Liver (tissue), 9 donors: ENCODE results near the gene ZBTB7B. TPM values are rescaled to one million over a fixed set of nuclear protein-coding genes. Genes with fewer than 3 reads are reported as not detected.

Experiments
- DNase-seq: peaks from one replicate; pipeline ENCODE4 v3.0.0-alpha.2; 2017; ENCODE audit warnings: low spot score
- H3K27ac ChIP-seq, 2 donors: one replicate each; pipeline ENCODE4 v1.7.0; 2013; ENCODE audit warnings: inconsistent platforms in 2 of 2, low read length in 2 of 2, control low read depth in 1 of 2, low read depth in 1 of 2, mild to moderate bottlenecking in 1 of 2
- H3K27me3 ChIP-seq, 4 donors: one replicate each; pipeline versions ENCODE4 v1.6.1 to v1.7.0; 2013; ENCODE audit warnings: low read length in 3 of 4, inconsistent platforms in 1 of 4, mild to moderate bottlenecking in 1 of 4, moderate library complexity in 1 of 4; ENCODE audit not compliant: control insufficient read depth in 4 of 4, insufficient read depth in 4 of 4
- H3K36me3 ChIP-seq, 4 donors: one replicate each; pipeline versions ENCODE4 v1.6.1 to v1.7.0; 2013; ENCODE audit warnings: low read length in 3 of 4, mild to moderate bottlenecking in 3 of 4, low read depth in 1 of 4, moderate library complexity in 1 of 4; ENCODE audit not compliant: control insufficient read depth in 4 of 4, insufficient read depth in 3 of 4
- H3K4me1 ChIP-seq, 4 donors: one replicate each; pipeline versions ENCODE4 v1.6.1 to v1.7.0; 2013; ENCODE audit warnings: low read length in 3 of 4, mild to moderate bottlenecking in 3 of 4, moderate library complexity in 1 of 4; ENCODE audit not compliant: control insufficient read depth in 4 of 4, insufficient read depth in 4 of 4
- H3K4me3 ChIP-seq, 3 donors: one replicate each; pipeline versions ENCODE4 v1.6.1 to v1.7.0; 2013; ENCODE audit warnings: low read length in 3 of 3, control low read depth in 1 of 3, low read depth in 1 of 3, mild to moderate bottlenecking in 1 of 3
- H3K9ac ChIP-seq, 2 donors: one replicate each; pipeline ENCODE4 v1.7.0; 2013; ENCODE audit warnings: low read length in 2 of 2, mild to moderate bottlenecking in 2 of 2, moderate library complexity in 2 of 2, control low read depth in 1 of 2, low read depth in 1 of 2
- H3K9me3 ChIP-seq, 4 donors: one replicate each; pipeline versions ENCODE4 v1.6.1 to v1.7.0; 2013; ENCODE audit warnings: low read length in 3 of 4; ENCODE audit not compliant: control insufficient read depth in 4 of 4
- ATF3 ChIP-seq: IDR thresholded peaks from 2 replicates; pipeline ENCODE4 v1.6.1; 2016; ENCODE audit warnings: antibody characterized with exemption
- EGR1 ChIP-seq, 2 donors: IDR thresholded peaks; 2 replicates each; pipeline ENCODE4 v1.6.1; 2016 to 2018; ENCODE audit warnings: antibody characterized with exemption in 2 of 2, low read depth in 2 of 2
- FOXA1 ChIP-seq: IDR thresholded peaks from 2 replicates; pipeline ENCODE4 v1.6.1; 2016; ENCODE audit warnings: antibody characterized with exemption
- FOXA2 ChIP-seq: IDR thresholded peaks from 2 replicates; pipeline ENCODE4 v1.6.1; 2016; ENCODE audit warnings: antibody characterized with exemption
- GABPA ChIP-seq, 2 donors: IDR thresholded peaks in 1 of 2; conservative IDR thresholded peaks in 1 of 2; 2 replicates each; pipeline ENCODE4 v1.6.1; 2016; ENCODE audit warnings: antibody characterized with exemption in 2 of 2, mild to moderate bottlenecking in 1 of 2, moderate library complexity in 1 of 2
- HNF4A ChIP-seq, 2 donors: conservative IDR thresholded peaks; 2 replicates each; pipeline ENCODE4 v1.6.1; 2016; ENCODE audit warnings: antibody characterized with exemption in 2 of 2, mild to moderate bottlenecking in 2 of 2
- HNF4G ChIP-seq: IDR thresholded peaks from 2 replicates; pipeline ENCODE4 v1.6.1; 2016; ENCODE audit warnings: antibody characterized with exemption
- MAX ChIP-seq: IDR thresholded peaks from 2 replicates; pipeline ENCODE4 v1.6.1; 2016; ENCODE audit warnings: antibody characterized with exemption
- NR2F2 ChIP-seq: IDR thresholded peaks from 2 replicates; pipeline ENCODE4 v1.6.1; 2016; ENCODE audit warnings: antibody characterized with exemption
- RAD21 ChIP-seq, 2 donors: IDR thresholded peaks; 2 replicates each; pipeline ENCODE4 v1.6.1; 2016; ENCODE audit warnings: antibody characterized with exemption in 2 of 2, mild to moderate bottlenecking in 2 of 2
- RXRA ChIP-seq, 2 donors: IDR thresholded peaks; 2 replicates each; pipeline ENCODE4 v1.6.1; 2017 to 2018; ENCODE audit warnings: antibody characterized with exemption in 2 of 2, mild to moderate bottlenecking in 1 of 2
- SP1 ChIP-seq: IDR thresholded peaks from 2 replicates; pipeline ENCODE4 v1.6.1; 2018; ENCODE audit warnings: antibody characterized with exemption, mild to moderate bottlenecking
- TAF1 ChIP-seq: conservative IDR thresholded peaks from 2 replicates; pipeline ENCODE4 v1.6.1; 2016; ENCODE audit warnings: antibody characterized with exemption, mild to moderate bottlenecking
- YY1 ChIP-seq: IDR thresholded peaks from 2 replicates; pipeline ENCODE4 v1.6.1; 2016; ENCODE audit warnings: antibody characterized with exemption, mild to moderate bottlenecking
- ZBTB33 ChIP-seq: IDR thresholded peaks from 2 replicates; pipeline ENCODE4 v1.6.1; 2016; ENCODE audit warnings: antibody characterized with exemption
- WGBS: extraction: QIAGEN DNeasy Blood & Tissue Kit; methylation state at CpG from one replicate; pipeline ENCODE4 v1.1.7; 2013; 5-methylcytosine and 5-hydroxymethylcytosine counted together
- polyA plus RNA-seq, 2 donors: library from polyadenylated mRNA; stranded (reverse) in 1 of 2; unstranded in 1 of 2; fragments of 200-250 nt in 1 of 2; fragments of >200 nt in 1 of 2; fragmentation: Nextera tagmentation in 1 of 2; extraction: Ambion mirVana in 1 of 2; gene quantifications; one replicate each; pipeline versions ENCODE4 v1.2.1 to v1.2.3, GENCODE V29; 2013 to 2015
- total RNA-seq, 2 donors: library from RNA; depleted of rRNA; stranded (reverse); fragments of >200 nt; gene quantifications; one replicate each; pipeline ENCODE4 v1.2.3, GENCODE V29; 2014
- TF ChIP-seq, protein P1 (sequence below): IDR thresholded peaks from 2 replicates; pipeline ENCODE4 v1.6.1; 2016; ENCODE audit warnings: antibody characterized with exemption, mild to moderate bottlenecking
- TF ChIP-seq, protein P2 (sequence below): fragments of 150-350 bp; IDR thresholded peaks from 2 replicates; pipeline ENCODE4 v1.5.1; 2017; ENCODE audit warnings: improper control_type of control experiment, low read depth, low read length; ENCODE audit not compliant: missing input control
- donor health status: healthy.
- donor health status: healthy.
- donor health status: healthy.
- donor health status: healthy.
- donor health status: healthy.

The ZBTB7B gene
- total and polyA plus RNA-seq, 4 donors, result 7.0 to 50.2 (median 21.1) TPM

DNA sequence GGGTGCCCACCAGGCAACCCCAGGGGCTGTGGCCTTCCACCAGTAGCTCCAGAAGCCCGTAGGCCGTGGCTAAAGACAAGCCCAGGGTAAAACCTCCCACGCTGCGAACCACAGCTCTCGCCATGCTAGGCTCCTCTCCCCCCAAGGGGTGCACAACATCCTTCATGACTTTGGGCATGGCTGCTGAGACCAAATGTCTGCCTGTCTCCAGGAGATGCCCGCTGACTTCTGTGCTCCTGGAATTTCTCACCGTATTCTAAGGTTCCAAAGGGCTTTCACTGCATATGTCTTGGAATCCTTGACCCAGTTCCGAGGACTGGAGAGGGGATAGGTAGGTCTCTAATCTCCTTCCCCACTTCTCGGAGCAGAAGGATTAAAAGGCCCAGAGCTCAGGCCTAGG, 30.9 kb downstream of the ZBTB7B start, which contains the start of the genes DCST1 and DCST2:
Gene DCST1 (plus strand): TSS at position 301 of the 400 bp plus-strand sequence. CDS start 213 bp downstream, outside the sequence.
Gene DCST2 (minus strand): TSS at position 258 of the 400 bp plus-strand sequence. CDS start 80 bp downstream, at position 178.
- WGBS, result 95% methylated on average over 9 of the region's 9 CpGs
- Histone ChIP-seq H3K4me3 (no peak within 1 kb of the TSS), H3K27ac (no peak within 1 kb of the TSS), H3K27me3 (no peaks in the 10 kb centered on the region), H3K9ac (no peak within 1 kb of the TSS), H3K4me1 (peaks cover 0 to 7% (median 2%) of the 10 kb centered on the region in 4 donors), H3K36me3 (no peaks in the 10 kb centered on the region), H3K9me3 (no peaks in the 10 kb centered on the region)
- no peak for TF ChIP-seq ATF3
- TF ChIP-seq MAX, result no peak
- TF ChIP-seq EGR1 (IDR thresholded peaks at IDR 0.05; ENCODE audit: low read depth in 2 of 2), result no peak
- TF ChIP-seq, protein P1, sequence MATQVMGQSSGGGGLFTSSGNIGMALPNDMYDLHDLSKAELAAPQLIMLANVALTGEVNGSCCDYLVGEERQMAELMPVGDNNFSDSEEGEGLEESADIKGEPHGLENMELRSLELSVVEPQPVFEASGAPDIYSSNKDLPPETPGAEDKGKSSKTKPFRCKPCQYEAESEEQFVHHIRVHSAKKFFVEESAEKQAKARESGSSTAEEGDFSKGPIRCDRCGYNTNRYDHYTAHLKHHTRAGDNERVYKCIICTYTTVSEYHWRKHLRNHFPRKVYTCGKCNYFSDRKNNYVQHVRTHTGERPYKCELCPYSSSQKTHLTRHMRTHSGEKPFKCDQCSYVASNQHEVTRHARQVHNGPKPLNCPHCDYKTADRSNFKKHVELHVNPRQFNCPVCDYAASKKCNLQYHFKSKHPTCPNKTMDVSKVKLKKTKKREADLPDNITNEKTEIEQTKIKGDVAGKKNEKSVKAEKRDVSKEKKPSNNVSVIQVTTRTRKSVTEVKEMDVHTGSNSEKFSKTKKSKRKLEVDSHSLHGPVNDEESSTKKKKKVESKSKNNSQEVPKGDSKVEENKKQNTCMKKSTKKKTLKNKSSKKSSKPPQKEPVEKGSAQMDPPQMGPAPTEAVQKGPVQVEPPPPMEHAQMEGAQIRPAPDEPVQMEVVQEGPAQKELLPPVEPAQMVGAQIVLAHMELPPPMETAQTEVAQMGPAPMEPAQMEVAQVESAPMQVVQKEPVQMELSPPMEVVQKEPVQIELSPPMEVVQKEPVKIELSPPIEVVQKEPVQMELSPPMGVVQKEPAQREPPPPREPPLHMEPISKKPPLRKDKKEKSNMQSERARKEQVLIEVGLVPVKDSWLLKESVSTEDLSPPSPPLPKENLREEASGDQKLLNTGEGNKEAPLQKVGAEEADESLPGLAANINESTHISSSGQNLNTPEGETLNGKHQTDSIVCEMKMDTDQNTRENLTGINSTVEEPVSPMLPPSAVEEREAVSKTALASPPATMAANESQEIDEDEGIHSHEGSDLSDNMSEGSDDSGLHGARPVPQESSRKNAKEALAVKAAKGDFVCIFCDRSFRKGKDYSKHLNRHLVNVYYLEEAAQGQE, result no peak
- TF ChIP-seq FOXA2, result no peak
- TF ChIP-seq TAF1, result no peak
- TF ChIP-seq HNF4A (conservative IDR thresholded peaks at IDR 0.05), result no peak
- TF ChIP-seq, protein P2, sequence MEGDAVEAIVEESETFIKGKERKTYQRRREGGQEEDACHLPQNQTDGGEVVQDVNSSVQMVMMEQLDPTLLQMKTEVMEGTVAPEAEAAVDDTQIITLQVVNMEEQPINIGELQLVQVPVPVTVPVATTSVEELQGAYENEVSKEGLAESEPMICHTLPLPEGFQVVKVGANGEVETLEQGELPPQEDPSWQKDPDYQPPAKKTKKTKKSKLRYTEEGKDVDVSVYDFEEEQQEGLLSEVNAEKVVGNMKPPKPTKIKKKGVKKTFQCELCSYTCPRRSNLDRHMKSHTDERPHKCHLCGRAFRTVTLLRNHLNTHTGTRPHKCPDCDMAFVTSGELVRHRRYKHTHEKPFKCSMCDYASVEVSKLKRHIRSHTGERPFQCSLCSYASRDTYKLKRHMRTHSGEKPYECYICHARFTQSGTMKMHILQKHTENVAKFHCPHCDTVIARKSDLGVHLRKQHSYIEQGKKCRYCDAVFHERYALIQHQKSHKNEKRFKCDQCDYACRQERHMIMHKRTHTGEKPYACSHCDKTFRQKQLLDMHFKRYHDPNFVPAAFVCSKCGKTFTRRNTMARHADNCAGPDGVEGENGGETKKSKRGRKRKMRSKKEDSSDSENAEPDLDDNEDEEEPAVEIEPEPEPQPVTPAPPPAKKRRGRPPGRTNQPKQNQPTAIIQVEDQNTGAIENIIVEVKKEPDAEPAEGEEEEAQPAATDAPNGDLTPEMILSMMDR, result no peak
- TF ChIP-seq RAD21 (IDR thresholded peaks at IDR 0.05), result no peak
- no peak for TF ChIP-seq RXRA (IDR thresholded peaks at IDR 0.05)
- no peak for TF ChIP-seq GABPA (IDR thresholded peaks at IDR 0.05 in 1 of 2, conservative IDR thresholded peaks at IDR 0.05 in 1 of 2)
- DNase-seq, result no peak

DNA sequence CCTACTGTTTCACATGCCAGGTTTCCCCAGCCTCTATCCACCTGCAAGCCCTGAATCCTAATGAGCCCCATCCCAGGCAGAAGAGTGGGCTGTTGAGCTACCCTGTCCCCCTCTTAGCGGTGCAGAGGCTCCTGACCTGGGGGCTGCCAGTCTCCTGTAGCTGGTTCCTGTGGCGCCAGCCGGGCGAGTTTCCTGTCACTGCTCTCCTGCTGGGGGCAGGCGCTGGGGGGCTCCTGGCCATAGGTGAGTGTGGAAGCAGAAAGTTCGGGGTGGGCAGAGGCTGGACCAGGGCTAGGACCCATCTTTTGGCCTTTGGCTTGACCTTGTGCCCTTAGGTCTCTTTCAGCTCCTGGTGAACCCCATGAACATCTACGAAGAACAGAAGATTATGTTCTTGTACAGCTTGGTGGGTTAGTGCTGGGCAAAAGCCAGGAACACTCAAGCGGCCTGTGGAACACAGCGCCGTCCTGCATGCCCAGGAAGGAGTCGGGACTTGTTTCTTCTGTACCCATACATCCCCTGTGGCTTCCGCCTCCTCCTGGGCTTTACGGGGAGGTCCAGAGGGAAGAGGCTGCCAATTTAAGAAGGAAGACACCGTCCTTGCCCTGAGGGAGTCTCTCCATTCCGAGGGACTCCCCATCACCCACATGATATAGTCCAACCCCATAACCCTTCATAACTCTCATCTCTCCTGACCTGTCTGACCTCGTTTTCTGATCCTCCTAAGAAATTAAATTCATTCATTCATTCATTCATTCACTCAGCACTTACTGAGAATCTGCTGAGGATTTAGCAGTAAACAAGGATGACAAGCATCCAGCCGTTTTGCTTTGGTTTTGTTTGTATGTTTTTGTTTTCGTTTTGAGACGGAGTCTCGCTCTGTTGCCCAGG, 32.0 kb downstream of the ZBTB7B start:
- Histone ChIP-seq H3K4me3 (no peak overlapping the region), H3K4me1 (peaks cover 5 to 17% (median 12%) of the 10 kb centered on the region in 4 donors), H3K27me3 (no peaks in the 10 kb centered on the region), H3K9ac (no peak overlapping the region), H3K27ac (no peak overlapping the region), H3K9me3 (no peaks in the 10 kb centered on the region), H3K36me3 (no peaks in the 10 kb centered on the region)
- DNase-seq, result no peak
- 92% methylated on average over 20 of the region's 20 CpGs for WGBS
- TF ChIP-seq ZBTB33 (no peak), HNF4A (conservative IDR thresholded peaks at IDR 0.05) (no peak), SP1 (no peak), NR2F2 (no peak), EGR1 (IDR thresholded peaks at IDR 0.05; ENCODE audit: low read depth in 2 of 2) (no peak), GABPA (IDR thresholded peaks at IDR 0.05 in 1 of 2, conservative IDR thresholded peaks at IDR 0.05 in 1 of 2) (no peak), HNF4G (no peak), MAX (no peak), FOXA1 (no peak), YY1 (no peak), ATF3 (no peak), RAD21 (IDR thresholded peaks at IDR 0.05) (no peak)
- TF ChIP-seq, protein P1, result no peak
